Activated CD4-positive, alpha-beta T cell treated with anti-CD3 and anti-CD28 coated beads, Interleukin-10, Interleukin-2, amounts not matched to agents 100 ng/mL and 50 ng/mL, durations not matched to agents 16 hours and 8 hours (primary cell): ENCODE results near the gene LIN7C.

ENCODE experiments used
- DNase-seq: peaks from one replicate; pipeline ENCODE4 v3.0.0-alpha.2; 2020

LIN7C gene

DNA sequence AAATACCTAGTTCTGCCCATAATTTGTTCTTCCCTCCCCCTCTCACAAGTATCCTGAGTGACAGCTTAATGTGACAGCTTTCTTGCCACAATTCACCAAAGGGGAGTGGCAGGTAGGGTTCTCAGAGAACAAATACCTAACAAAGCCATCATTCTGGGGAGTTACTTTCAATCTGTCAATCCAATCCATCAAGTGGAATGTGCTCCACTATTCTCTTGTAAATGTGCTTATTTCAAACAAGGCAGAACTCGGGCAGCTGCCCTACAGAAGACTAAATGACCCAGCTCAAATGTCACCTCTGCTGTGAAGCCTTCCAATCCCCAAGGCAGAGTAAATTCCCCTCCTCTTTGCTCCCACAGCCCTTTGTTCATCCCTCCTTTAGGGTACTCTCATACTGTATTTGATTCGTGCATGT, 61.8 kb downstream of the LIN7C start:
- no peak for DNase-seq
